NB4 (cell line): ENCODE data around the gene PSMC3.

Experiments used
- DNase-seq: peaks from one replicate; pipeline ENCODE4 v3.0.0; 2010; ENCODE audit warnings: low read depth
- H3K4me3 ChIP-seq: one replicate; pipeline ENCODE4 v1.5.1; 2011; ENCODE audit warnings: mild to moderate bottlenecking, low read depth, low read length, moderate library complexity
- MYC ChIP-seq: IDR thresholded peaks from 2 replicates; pipeline ENCODE4 v1.6.1; 2011; ENCODE audit warnings: low read depth, low read length
- POLR2A ChIP-seq: IDR thresholded peaks from 2 replicates; pipeline ENCODE4 v1.6.1; 2011; ENCODE audit warnings: mild to moderate bottlenecking; ENCODE audit not compliant: insufficient read length; ENCODE audit errors: extremely low read depth
- TF ChIP-seq, protein P1 (sequence below): IDR thresholded peaks from 2 replicates; pipeline ENCODE4 v1.6.1; 2011; ENCODE audit warnings: low read depth, low read length
- TF ChIP-seq, protein P2 (sequence below): IDR thresholded peaks from one replicate; pipeline ENCODE4 v1.5.1; 2012; ENCODE audit warnings: low read depth, low read length

PSMC3 gene

DNA sequence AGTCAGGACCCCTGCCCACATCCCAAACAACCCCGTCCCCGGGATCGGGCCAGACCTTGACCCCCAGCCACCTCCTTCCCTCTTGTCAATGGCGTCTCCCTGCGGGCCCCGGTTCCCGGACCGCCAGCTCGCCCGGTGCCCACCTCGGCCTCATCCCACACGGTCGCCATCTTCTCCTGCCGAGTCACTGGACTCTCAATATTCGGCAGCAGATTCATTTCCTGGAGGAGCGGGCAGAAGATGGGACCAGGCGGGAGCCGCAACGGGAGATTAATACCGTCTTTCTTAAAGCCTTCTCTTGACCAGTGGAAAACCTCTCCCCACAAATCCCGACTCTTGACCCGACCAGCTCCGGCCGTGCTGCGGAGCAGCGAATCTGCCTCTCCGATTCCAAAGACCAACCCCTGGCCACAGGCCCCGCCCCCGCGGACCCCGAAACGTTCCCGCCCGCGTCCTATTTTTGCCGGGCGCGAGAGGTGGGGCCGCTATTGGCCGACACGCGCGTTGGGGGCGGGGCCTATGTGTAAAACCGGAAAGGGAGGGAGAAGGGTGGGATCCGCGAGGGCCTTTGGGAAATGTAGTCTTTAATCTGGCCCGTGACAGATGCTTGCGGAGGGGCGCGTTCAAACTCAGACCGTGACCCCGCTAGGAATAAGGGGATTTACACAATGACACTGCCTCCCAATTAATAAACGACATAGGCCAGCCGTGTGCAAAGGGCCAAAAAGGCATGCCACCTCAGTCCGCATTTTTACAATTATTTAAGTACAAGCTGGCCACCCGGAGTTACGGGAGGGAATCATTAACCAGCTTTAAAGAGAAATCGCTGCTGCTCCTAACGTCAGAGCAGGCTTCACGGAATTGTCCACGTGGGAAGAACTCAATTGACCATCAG, at the start of gene PSMC3:
PSMC3 (minus strand) TSS at position 378 of the 895 bp plus-strand sequence; CDS start at position 218, 160 bp downstream.
- TF ChIP-seq, protein P1, sequence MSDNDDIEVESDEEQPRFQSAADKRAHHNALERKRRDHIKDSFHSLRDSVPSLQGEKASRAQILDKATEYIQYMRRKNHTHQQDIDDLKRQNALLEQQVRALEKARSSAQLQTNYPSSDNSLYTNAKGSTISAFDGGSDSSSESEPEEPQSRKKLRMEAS = peak; percentile 20; the same call in 1 of the 2 replicates
- TF ChIP-seq MYC = peak; percentile 43; the same call in 1 of the 2 replicates
- peak; percentile 58 for TF ChIP-seq POLR2A
- TF ChIP-seq, protein P2, sequence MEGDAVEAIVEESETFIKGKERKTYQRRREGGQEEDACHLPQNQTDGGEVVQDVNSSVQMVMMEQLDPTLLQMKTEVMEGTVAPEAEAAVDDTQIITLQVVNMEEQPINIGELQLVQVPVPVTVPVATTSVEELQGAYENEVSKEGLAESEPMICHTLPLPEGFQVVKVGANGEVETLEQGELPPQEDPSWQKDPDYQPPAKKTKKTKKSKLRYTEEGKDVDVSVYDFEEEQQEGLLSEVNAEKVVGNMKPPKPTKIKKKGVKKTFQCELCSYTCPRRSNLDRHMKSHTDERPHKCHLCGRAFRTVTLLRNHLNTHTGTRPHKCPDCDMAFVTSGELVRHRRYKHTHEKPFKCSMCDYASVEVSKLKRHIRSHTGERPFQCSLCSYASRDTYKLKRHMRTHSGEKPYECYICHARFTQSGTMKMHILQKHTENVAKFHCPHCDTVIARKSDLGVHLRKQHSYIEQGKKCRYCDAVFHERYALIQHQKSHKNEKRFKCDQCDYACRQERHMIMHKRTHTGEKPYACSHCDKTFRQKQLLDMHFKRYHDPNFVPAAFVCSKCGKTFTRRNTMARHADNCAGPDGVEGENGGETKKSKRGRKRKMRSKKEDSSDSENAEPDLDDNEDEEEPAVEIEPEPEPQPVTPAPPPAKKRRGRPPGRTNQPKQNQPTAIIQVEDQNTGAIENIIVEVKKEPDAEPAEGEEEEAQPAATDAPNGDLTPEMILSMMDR = no peak
- peak within 1 kb of the TSS; percentile 83 for H3K4me3 ChIP-seq
- peak; percentile 96 for DNase-seq

DNA sequence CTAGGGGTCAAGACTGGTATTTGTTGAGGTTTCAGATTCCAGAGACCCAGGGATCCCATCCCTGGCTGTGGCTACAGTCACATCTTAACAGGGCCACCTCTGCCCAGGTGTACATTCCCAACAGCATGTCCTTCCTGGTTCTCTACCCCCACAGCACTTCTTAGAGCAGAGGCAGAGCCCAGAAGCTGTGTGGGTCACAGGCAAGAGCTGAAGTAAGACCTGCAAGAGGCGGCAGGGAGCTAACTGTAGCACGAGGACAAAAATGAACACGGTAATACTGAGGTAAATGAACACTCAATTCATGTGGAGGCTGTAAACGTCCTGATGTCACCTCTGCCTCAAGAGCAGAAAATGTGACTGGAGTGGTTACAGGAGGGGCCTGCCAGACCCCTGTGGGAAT, 44.4 kb upstream of the PSMC3 start:
- TF ChIP-seq POLR2A (no peak), MYC (no peak)
- TF ChIP-seq, protein P2 = no peak
- TF ChIP-seq, protein P1 = no peak
- DNase-seq = no peak
- H3K4me3 ChIP-seq = no peak overlapping the region

DNA sequence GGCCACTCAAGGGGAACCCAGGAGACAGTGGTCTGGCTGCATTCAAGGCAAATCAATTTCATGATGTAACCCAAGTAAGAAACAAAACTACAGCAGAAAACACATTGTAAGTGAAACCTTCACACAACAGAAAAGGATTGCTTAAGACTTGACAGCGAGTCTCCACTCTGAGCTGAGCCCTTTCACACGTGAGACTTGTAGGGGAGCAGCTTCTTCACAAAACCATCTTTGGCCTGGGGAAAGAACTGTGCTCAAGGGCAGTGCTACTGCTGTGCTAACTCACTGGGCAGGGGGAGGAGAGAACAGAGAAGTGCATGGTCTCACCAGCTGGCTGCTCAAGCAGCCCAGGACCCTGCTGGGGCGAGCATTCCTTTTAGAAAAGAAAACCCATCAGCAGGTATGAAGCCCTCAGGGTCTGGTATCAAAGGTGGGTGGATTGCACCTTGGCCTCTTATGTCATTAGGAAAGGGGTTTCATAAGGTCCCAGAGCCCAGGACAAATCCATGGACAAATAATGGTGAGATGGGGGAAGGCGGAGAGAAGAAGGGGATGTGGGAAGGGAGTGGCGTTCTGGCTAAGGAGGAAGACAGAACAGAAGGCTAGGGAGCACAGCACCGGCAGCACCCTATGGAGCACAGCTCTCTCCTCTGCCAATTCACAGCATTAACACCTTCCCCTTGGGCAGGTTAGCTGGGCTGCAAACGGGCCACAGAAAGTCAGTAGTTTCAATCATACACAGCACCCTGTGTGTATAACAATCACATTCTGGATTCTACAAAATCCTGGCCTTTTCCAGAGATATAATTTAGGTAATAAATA, 43.3 kb upstream of the PSMC3 start:
- DNase-seq = no peak
- TF ChIP-seq, protein P2 = no peak
- TF ChIP-seq MYC (no peak), POLR2A (no peak)
- TF ChIP-seq, protein P1 = no peak
- H3K4me3 ChIP-seq = no peak overlapping the region

DNA sequence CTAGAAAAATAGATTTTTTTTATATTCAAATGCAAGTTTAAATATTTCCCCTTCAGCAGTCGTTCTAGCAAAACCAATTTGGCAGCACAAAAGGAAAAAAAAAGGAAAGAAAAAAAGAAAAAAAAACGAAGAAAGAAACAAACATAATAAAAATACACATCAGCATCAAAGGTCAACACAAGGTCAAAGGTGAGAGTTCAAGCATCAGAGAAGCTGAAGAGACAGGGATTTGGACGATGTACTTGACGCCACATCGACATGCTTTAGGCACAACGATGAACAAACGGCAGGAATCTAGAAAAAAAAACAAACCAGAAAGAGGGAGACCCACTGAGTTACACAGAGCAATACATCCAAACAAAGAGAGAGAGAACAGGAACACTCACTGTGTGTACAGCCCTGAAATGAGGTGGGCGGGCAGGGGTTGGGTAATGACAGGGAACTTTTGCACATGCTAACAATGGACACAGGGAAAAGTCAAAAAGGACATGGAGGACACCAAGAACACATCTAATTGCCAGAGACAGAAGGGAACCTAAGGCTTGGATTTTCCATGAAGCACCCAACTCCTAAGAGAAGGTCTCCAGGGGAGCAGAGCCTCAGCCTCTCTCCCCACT, 42.5 kb upstream of the PSMC3 start:
- DNase-seq = no peak
- H3K4me3 ChIP-seq = no peak overlapping the region
- TF ChIP-seq POLR2A = no peak
- TF ChIP-seq, protein P1 = no peak
- no peak for TF ChIP-seq MYC
- TF ChIP-seq, protein P2 = no peak

DNA sequence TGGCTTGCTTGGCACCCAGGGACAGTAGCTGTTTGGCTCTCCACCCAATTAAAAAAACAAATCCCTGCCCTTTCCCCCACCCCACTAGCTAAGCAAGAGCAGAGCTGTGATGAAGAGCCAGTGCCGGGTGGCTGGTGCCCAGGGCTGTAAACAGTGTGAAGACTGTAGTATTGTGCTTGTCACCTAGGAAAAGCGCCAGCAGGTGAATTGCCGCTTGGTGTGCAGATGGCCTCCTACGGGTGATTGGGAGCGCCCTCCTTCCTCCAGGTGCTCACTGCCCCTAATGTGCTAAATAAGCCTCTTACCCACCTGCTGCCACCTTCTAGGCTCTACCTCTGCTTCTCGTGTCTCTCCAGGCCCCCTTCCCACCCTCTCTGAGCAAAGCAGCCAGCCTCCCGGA, 41.1 kb upstream of the PSMC3 start:
- TF ChIP-seq, protein P2 = no peak
- TF ChIP-seq, protein P1 = no peak
- TF ChIP-seq MYC (no peak), POLR2A (no peak)
- DNase-seq = no peak
- no peak overlapping the region for H3K4me3 ChIP-seq
